ENCODE data around the gene VAV3.

GRCh38 chr1:107673006-107673405 is 292.0 kb downstream of the VAV3 start:
- TF ChIP-seq FOSL1 (IDR thresholded peaks at IDR 0.05; ENCODE audit: low read depth) (no peak), CTCF (IDR thresholded peaks at IDR 0.05 in 2 of 3, conservative IDR thresholded peaks at IDR 0.05 in 1 of 3; ENCODE audit: borderline replicate concordance in 1 of 3, insufficient read depth in 1 of 3, low read depth in 2 of 3, low read length in 2 of 3) (no peak), ZFX (IDR thresholded peaks at IDR 0.05) (no peak), MAX (IDR thresholded peaks at IDR 0.05) (no peak), SP1 (IDR thresholded peaks at IDR 0.05; ENCODE audit: low read depth) (no peak), EZH2 (IDR thresholded peaks at IDR 0.05) (no peak), POLR2AphosphoS5 (IDR thresholded peaks at IDR 0.05; ENCODE audit: low read depth, low read length) (no peak), POLR2A (IDR thresholded peaks at IDR 0.05; ENCODE audit: borderline replicate concordance, extremely low read depth, insufficient read depth, insufficient read length) (no peak), RAD21 (IDR thresholded peaks at IDR 0.05; ENCODE audit: low read depth) (no peak), CEBPB (IDR thresholded peaks at IDR 0.05; ENCODE audit: low read depth) (no peak)
